GM12892 (cell line): ENCODE results near the gene ITLN1.

Experiments
- POLR2A ChIP-seq: IDR thresholded peaks from 2 replicates; pipeline ENCODE4 v1.6.1; 2011; ENCODE audit warnings: low read depth, low read length, control low read depth
- POLR2AphosphoS5 ChIP-seq: IDR thresholded peaks from 2 replicates; pipeline ENCODE4 v1.6.1; 2011; ENCODE audit warnings: low read depth, low read length, control low read depth

DNA sequence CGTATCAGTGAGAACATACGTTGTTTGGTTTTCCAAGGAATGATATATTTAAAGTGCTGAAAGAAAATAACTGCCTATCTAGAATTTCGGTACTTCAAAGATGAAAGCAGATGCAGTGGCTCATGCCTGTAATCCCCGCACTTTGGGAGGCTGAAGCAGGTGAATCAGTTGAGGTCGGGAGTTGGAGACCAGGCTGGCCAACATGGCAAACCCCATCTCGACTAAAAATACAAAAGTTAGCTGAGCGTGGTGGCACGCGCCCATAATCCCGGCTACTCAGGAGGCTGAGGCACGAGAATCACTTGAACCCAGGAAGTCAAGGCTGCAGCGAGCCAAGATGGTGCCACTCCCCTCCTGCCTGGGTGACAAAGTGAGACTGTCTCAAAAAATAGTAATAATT, 38.7 kb downstream of the ITLN1 start:
- no peak for TF ChIP-seq POLR2A
- no peak for TF ChIP-seq POLR2AphosphoS5
